Mammary epithelial cell (primary cell): ENCODE results near the gene MUL1.

Experiments
- CTCF ChIP-seq, 2 donors: IDR thresholded peaks in 1 of 2; conservative IDR thresholded peaks in 1 of 2; 2 replicates each; pipeline ENCODE4 v1.5.1; 2011 to 2012; ENCODE audit warnings: inconsistent platforms in 2 of 2, low read length in 2 of 2, mild to moderate bottlenecking in 2 of 2, control low read depth in 1 of 2, low read depth in 1 of 2; ENCODE audit not compliant: insufficient read depth in 1 of 2; ENCODE audit errors: extremely low read depth in 1 of 2
- EZH2 ChIP-seq: IDR thresholded peaks from 2 replicates; pipeline ENCODE4 v1.6.1; 2012; ENCODE audit warnings: low read length, inconsistent platforms, borderline replicate concordance

GRCh38 chr1:20449735-20450311 is 58.1 kb downstream of the MUL1 start:
- TF ChIP-seq CTCF (conservative IDR thresholded peaks at IDR 0.05 in 1 of 2, IDR thresholded peaks at IDR 0.05 in 1 of 2; ENCODE audit: extremely low read depth in 1 of 2, insufficient read depth in 1 of 2, low read depth in 1 of 2, low read length in 2 of 2): no peak
- no peak for TF ChIP-seq EZH2
